ENCODE results near the gene TMEM31.

Gene TMEM31

DNA sequence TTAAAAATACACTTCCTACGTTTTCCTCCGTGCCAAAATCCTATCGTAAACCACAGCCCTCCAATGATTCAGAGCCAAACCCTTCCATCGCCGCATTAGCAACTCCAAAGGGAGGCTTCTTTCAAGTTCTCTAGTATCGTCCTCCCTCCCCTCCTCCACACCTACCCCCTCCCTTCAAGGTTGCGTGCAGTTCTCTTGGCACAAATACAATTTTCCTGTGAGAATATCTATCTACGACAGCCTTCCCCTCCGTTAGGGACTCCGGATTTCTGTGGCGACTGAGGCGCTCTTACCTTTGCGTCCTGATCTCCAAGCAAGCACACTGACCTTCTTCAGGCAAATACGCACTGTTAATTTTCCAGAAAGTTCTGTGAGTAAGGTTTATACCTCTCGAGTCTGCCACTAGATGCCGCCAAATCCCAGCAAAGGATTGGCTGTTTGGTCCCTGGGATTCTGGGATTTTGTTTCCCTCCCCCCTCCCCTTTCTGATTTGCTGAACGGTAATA is 23.0 kb upstream of the TMEM31 start:
- TF ChIP-seq, protein P1, sequence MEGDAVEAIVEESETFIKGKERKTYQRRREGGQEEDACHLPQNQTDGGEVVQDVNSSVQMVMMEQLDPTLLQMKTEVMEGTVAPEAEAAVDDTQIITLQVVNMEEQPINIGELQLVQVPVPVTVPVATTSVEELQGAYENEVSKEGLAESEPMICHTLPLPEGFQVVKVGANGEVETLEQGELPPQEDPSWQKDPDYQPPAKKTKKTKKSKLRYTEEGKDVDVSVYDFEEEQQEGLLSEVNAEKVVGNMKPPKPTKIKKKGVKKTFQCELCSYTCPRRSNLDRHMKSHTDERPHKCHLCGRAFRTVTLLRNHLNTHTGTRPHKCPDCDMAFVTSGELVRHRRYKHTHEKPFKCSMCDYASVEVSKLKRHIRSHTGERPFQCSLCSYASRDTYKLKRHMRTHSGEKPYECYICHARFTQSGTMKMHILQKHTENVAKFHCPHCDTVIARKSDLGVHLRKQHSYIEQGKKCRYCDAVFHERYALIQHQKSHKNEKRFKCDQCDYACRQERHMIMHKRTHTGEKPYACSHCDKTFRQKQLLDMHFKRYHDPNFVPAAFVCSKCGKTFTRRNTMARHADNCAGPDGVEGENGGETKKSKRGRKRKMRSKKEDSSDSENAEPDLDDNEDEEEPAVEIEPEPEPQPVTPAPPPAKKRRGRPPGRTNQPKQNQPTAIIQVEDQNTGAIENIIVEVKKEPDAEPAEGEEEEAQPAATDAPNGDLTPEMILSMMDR (IDR thresholded peaks at IDR 0.05; ENCODE audit: insufficient read depth, low read length, missing control alignments), result peak; percentile 51
- H3K4me3 ChIP-seq (ENCODE audit: low read depth, low read length), result peak overlapping the region; percentile 69
- DNase-seq (ENCODE audit: low read depth, low spot score), result no peak
- ChIA-PET CTCF (interaction anchor here (1.0 kb wide), 2 partner anchors 22 to 155 kb away, joined by 3 read pairs; no protein-coding TSS in a partner anchor), POLR2A (interaction anchor here (0.8 kb wide), 1 partner anchor 10 kb away, joined by 4 read pairs; no protein-coding TSS in a partner anchor)

DNA sequence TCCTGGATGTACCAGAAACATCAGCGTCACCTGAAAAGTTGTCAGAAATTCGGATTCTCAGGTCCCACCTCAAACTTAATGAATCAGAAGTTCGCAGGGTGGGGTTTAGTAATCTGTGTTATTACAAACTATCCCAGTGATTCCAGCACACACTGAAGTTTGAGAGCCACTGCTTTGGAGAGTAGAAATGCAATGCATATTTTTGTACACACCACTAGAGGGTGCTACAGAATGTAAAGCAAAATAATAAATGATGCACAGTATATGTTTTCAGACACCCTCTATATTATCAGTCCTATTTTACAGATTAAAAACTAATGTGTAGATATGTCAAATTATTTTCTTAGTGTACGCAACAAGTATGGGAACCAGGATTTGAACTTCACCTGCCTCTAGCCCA is 21.8 kb upstream of the TMEM31 start:
- TF ChIP-seq, protein P1 (IDR thresholded peaks at IDR 0.05; ENCODE audit: insufficient read depth, low read length, missing control alignments), result peak; percentile 36
- no peak overlapping the region for H3K4me3 ChIP-seq (ENCODE audit: low read depth, low read length)
- DNase-seq (ENCODE audit: low read depth, low spot score), result no peak
- CTCF ChIA-PET, result interaction anchor here (1.0 to 3.7 kb wide), 5 partner anchors 21 to 156 kb away, joined by 3 to 26 read pairs (median 11); partner anchors contain the start of gene TMEM31
- POLR2A ChIA-PET, result no interaction called here

DNA sequence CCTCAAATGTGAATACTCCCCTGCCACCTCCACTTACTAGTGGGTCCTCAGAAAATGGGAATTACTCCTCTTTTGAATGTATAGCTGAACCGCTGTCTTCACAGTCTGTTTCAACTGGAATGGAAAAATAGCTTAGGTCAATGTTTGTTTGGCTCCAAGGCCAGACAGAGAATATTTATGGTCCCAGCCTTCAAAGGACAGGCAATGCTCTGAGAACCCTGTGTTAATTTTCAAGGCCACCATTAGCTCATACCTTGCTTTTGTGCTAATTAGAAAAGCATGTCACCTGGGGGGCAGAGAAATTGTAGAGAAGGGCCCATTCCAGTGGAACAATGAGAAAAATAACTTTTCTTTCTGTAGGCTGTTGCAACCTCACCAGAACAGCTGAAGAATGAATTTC is 19.6 kb upstream of the TMEM31 start:
- CTCF ChIA-PET, result interaction anchor here (1.2 to 3.7 kb wide), 11 partner anchors 13 to 445 kb away, joined by 3 to 26 read pairs (median 5); partner anchors contain the start of gene TMEM31
- DNase-seq (ENCODE audit: low read depth, low spot score), result no peak
- POLR2A ChIA-PET, result no interaction called here
- TF ChIP-seq, protein P1 (IDR thresholded peaks at IDR 0.05; ENCODE audit: insufficient read depth, low read length, missing control alignments), result no peak
- no peak overlapping the region for H3K4me3 ChIP-seq (ENCODE audit: low read depth, low read length)

DNA sequence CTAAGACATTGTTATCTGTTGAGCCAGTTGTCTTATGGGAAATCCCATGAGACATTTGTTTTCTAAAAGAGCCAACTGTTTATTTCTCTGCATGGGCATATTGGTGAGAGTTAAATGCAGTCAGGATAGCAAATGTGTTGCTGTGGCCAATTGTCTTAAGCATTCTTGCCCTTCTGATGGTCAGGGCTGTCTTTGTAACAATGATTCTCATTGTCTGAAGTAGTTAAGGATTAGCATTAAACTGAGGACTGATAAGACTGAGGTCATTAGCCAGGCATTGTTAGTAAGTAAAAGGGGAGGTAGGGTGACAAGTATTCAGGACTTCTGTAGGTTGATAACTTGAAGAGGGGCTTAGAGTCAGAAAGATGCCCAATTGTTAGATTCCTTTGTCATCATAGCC is 13.0 kb upstream of the TMEM31 start:
- H3K4me3 ChIP-seq (ENCODE audit: low read depth, low read length), result no peak overlapping the region
- ChIA-PET CTCF (interaction anchor here (2.3 kb wide), 1 partner anchor 77 kb away, joined by 6 read pairs; no protein-coding TSS in a partner anchor), POLR2A (no interaction called here)
- DNase-seq (ENCODE audit: low read depth, low spot score), result no peak
- TF ChIP-seq, protein P1 (IDR thresholded peaks at IDR 0.05; ENCODE audit: insufficient read depth, low read length, missing control alignments), result no peak

DNA sequence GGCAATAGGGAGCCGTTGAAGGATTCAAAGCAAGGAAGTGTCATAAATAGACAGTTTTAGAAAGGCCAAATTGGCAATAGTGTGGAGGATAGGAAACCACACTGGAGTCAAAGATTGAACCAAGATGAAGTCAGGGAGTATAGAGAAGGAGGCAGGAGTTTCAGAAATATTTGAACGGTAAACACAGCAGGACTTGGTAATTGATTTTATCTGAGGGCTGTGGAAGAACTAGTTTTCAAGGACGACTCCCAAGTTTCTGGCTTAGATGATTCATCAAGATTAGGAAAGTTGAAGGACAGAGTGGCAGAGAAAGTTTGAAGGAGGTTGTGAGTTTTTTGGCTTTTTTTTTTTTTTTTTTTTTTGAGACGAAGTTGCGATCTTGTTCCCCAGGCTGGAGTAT is 11.5 kb upstream of the TMEM31 start:
- CTCF ChIA-PET, result no interaction called here
- H3K4me3 ChIP-seq (ENCODE audit: low read depth, low read length), result no peak overlapping the region
- DNase-seq (ENCODE audit: low read depth, low spot score), result no peak
- POLR2A ChIA-PET, result no interaction called here
- TF ChIP-seq, protein P1 (IDR thresholded peaks at IDR 0.05; ENCODE audit: insufficient read depth, low read length, missing control alignments), result no peak

DNA sequence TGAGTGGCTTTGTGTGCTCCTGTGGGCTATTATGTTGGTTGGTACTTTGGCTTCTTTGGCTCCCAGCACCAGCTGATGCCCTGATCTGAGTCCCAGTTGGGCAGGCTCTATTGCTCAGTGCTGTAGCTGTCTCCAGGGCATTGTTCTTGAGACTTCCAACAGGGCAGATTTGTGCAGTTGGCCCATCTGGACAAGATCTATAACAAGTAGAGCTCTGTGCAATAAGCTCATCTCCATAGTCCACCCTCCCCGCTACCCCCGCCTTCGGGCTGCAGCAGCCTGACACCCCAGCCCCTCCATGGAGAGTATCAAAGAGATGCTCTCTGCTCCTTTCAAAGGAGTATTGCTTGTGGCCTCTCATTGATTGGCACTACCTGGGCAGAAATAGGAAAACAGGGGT is 5.8 kb upstream of the TMEM31 start:
- DNase-seq (ENCODE audit: low read depth, low spot score), result no peak
- POLR2A ChIA-PET, result no interaction called here
- TF ChIP-seq, protein P1 (IDR thresholded peaks at IDR 0.05; ENCODE audit: insufficient read depth, low read length, missing control alignments), result no peak
- H3K4me3 ChIP-seq (ENCODE audit: low read depth, low read length), result no peak overlapping the region
- CTCF ChIA-PET, result no interaction called here
